Measurements from ENCODE around the gene CMTM8. TPM values are rescaled to one million over a fixed set of nuclear protein-coding genes. Genes with fewer than 3 reads are reported as not detected.

CMTM8 gene
- total RNA-seq, 1 donor from 2014 or later: 4.7 TPM

DNA sequence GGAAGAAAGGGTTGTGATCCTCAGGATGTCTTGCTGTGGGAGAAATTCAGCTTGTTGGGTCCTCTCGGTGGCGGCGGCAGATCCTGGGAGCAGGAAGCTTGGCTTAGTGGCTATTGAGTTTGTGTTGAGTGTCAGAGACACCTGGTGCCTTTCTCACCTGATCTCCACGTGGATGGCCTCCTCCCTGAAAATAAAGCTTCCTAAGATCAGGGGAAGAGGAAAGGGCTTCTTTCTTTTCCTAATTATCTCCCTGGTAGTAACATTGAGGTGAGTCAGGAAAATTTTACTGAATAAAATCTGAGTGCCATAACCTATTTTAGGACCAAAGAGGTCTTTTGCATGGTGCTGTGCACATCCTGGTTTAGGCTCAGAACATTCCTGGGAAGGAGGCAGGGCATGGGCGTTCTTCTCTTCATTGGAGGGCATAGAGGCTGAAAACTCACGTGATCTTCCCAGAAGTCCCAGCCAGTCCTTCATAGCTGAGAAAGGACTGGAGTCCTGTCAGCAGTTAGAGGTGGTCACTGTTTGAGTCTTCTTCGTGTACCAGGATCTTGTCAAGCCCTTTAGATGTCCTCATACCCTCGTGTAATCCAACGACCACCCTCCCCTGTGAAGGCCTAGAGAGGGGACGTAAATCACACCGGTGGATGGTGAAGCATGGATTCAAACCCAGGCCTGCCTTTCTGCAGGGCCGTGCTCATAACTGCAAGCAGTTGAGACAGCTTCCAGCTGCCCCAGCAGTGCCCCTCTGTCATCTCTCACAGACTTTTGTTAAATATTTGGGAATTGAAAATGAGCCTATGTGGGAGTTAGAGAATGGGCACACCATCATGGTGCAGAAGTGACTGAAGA is 1.1 kb downstream of the CMTM8 start:
- intact Hi-C loops (cut with DNase I): no loop called here
- Histone ChIP-seq H3K36me3 (no peaks in the 10 kb centered on the region), H3K4me1 (peaks cover 15% of the 10 kb centered on the region), H3K4me3 (peak overlapping the region; percentile 51 to 60), H3K27me3 (no peaks in the 10 kb centered on the region), H3K9me3 (peaks cover 4% of the 10 kb centered on the region), H3K27ac (no peak overlapping the region)
- DNase-seq (ENCODE audit: extremely low spot score in 2 of 2): no peak
- TF ChIP-seq, protein P1, sequence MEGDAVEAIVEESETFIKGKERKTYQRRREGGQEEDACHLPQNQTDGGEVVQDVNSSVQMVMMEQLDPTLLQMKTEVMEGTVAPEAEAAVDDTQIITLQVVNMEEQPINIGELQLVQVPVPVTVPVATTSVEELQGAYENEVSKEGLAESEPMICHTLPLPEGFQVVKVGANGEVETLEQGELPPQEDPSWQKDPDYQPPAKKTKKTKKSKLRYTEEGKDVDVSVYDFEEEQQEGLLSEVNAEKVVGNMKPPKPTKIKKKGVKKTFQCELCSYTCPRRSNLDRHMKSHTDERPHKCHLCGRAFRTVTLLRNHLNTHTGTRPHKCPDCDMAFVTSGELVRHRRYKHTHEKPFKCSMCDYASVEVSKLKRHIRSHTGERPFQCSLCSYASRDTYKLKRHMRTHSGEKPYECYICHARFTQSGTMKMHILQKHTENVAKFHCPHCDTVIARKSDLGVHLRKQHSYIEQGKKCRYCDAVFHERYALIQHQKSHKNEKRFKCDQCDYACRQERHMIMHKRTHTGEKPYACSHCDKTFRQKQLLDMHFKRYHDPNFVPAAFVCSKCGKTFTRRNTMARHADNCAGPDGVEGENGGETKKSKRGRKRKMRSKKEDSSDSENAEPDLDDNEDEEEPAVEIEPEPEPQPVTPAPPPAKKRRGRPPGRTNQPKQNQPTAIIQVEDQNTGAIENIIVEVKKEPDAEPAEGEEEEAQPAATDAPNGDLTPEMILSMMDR (IDR thresholded peaks at IDR 0.05): no peak
- TF ChIP-seq POLR2AphosphoS5 (IDR thresholded peaks at IDR 0.05; ENCODE audit: insufficient read depth in 1 of 2, low read depth in 1 of 2) (no peak), POLR2A (IDR thresholded peaks at IDR 0.05) (no peak)

GRCh38 chr3:32240159-32240545 is 1.7 kb downstream of the CMTM8 start:
- H3K36me3 ChIP-seq: no peaks in the 10 kb centered on the region
- no peak overlapping the region for H3K4me3 ChIP-seq
- H3K27me3 ChIP-seq: no peaks in the 10 kb centered on the region
- TF ChIP-seq, protein P1 (IDR thresholded peaks at IDR 0.05): peak in 1 of 3 experiments; percentile 10
- TF ChIP-seq POLR2A (IDR thresholded peaks at IDR 0.05): no peak
- peaks cover 15% of the 10 kb centered on the region for H3K4me1 ChIP-seq
- DNase-seq (ENCODE audit: extremely low spot score in 2 of 2): no peak
- intact Hi-C loops (cut with DNase I): no loop called here
- H3K27ac ChIP-seq: no peak overlapping the region
- peaks cover 4% of the 10 kb centered on the region for H3K9me3 ChIP-seq

DNA sequence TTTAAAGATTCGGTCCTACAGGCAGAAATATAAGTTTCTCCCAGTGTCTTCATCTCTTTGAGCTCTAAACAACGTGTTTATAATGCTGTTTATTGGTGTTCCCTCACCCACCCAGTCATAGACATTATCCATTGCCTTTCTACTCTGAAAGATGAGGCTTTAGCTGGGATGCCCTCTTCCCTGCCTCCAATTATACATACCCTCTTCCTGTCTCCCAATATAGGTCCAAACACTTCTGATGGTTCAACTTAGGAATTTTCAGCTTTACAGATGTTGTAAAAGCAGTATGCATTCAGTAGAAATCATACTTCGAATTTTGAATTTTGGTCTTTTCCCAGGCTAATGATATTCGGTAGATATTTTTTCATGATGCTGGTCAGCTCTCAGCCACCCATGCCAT is 2.6 kb downstream of the CMTM8 start:
- Histone ChIP-seq H3K27me3 (no peaks in the 10 kb centered on the region), H3K9me3 (peaks cover 4% of the 10 kb centered on the region), H3K27ac (no peak overlapping the region), H3K36me3 (no peaks in the 10 kb centered on the region), H3K4me3 (no peak overlapping the region), H3K4me1 (peaks cover 15% of the 10 kb centered on the region)
- no peak for DNase-seq (ENCODE audit: extremely low spot score in 2 of 2)
- intact Hi-C loops (cut with DNase I): no loop called here
- TF ChIP-seq, protein P1 (IDR thresholded peaks at IDR 0.05): no peak

DNA sequence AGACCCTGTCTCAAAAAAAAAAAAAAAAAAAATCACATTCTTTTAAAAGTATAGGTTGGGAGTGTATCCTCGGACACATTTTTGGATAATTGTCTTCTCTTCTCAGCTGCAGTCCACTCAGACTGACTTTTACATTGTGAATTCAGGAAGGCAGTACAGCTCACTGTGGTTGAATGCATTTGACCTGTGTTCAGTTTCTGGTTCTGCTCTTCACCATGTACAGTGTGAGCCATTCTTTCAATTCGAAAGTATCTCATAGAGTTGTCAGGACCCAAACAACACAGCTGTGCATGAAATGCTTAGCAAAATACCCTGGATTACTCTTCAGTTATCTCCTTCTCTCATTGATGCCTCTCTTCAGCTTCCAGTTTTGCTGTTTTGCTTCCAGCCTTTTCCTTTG is 5.0 kb downstream of the CMTM8 start:
- peaks cover 7% of the 10 kb centered on the region for H3K4me1 ChIP-seq
- DNase-seq (ENCODE audit: extremely low spot score in 2 of 2): no peak
- H3K9me3 ChIP-seq: no peaks in the 10 kb centered on the region
- H3K36me3 ChIP-seq: no peaks in the 10 kb centered on the region
- no peaks in the 10 kb centered on the region for H3K27me3 ChIP-seq
- intact Hi-C loops (cut with DNase I): no loop called here
- no peak for TF ChIP-seq POLR2A (IDR thresholded peaks at IDR 0.05)
- TF ChIP-seq, protein P1 (IDR thresholded peaks at IDR 0.05): no peak
- TF ChIP-seq POLR2AphosphoS5 (IDR thresholded peaks at IDR 0.05; ENCODE audit: insufficient read depth in 1 of 2, low read depth in 1 of 2): no peak
- H3K4me3 ChIP-seq: no peak overlapping the region
- H3K27ac ChIP-seq: no peak overlapping the region

DNA sequence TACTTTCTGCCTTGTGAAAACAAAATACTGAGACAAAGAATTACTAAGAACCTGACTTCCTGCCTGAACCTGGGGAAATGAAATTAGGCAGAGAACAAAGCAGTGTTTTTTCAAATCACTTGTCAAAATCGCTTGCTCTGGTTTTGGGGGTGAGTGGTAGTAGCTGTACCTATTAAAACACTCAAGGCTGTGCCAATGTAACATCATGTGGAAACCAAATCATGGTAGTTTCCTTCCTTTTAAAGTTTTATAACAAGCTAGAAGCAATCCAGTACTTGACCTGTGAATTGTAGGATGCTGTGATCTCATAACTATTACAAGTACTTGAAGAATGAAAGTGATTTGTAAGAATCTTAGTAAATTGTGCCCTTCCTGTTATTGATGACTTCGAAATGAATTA is 6.7 kb downstream of the CMTM8 start:
- intact Hi-C loops (cut with DNase I): no loop called here
- H3K4me3 ChIP-seq: no peak overlapping the region
- no peaks in the 10 kb centered on the region for H3K27me3 ChIP-seq
- no peak for DNase-seq (ENCODE audit: extremely low spot score in 2 of 2)
- H3K36me3 ChIP-seq: no peaks in the 10 kb centered on the region
- TF ChIP-seq POLR2AphosphoS5 (IDR thresholded peaks at IDR 0.05; ENCODE audit: insufficient read depth in 1 of 2, low read depth in 1 of 2): no peak
- TF ChIP-seq, protein P1 (IDR thresholded peaks at IDR 0.05): no peak
- no peak for TF ChIP-seq POLR2A (IDR thresholded peaks at IDR 0.05)
- no peak overlapping the region for H3K27ac ChIP-seq
- H3K4me1 ChIP-seq: no peaks in the 10 kb centered on the region
- no peaks in the 10 kb centered on the region for H3K9me3 ChIP-seq
